ENCODE results near the gene PLRG1. TPM values are rescaled to one million over a fixed set of nuclear protein-coding genes. Genes with fewer than 3 reads are reported as not detected.
A peak's percentile ranks its signal among the peaks of the same experiment; 100 is the strongest.

Gene PLRG1
- total RNA-seq, 1 donor from 2014 or later, result 61.8 TPM

GRCh38 chr4:154519214-154519613 lies 31.0 kb downstream of the PLRG1 start:
- DNase-seq (ENCODE audit: low spot score), result no peak

- no peak for DNase-seq (ENCODE audit: low spot score)
These were observed 32.6 kb downstream of the PLRG1 start for GRCh38 chr4:154517591-154517990.

- DNase-seq (ENCODE audit: low spot score), result no peak
These were observed 33.7 kb downstream of the PLRG1 start for GRCh38 chr4:154516318-154517029.

DNA sequence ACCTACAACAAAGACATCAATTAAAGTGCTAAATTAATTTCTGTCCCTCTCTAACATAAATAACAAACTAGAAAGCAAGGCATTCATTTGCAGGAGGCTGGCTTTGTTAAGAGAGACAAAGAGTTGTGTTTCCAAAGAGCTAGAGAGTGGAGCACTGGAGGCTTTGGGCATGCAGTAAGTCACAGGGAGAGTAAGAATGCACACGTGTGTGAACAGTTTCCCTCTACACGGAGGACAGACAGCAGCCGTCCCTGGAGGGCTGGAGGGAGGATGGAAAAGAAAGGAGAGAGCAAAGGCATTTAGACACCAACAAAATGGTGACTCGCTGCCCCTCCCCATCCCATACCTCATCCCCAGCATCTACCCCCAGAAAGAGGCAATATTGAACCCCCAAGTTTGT lies 38.2 kb downstream of the PLRG1 start:
- DNase-seq (ENCODE audit: low spot score), result no peak

DNA sequence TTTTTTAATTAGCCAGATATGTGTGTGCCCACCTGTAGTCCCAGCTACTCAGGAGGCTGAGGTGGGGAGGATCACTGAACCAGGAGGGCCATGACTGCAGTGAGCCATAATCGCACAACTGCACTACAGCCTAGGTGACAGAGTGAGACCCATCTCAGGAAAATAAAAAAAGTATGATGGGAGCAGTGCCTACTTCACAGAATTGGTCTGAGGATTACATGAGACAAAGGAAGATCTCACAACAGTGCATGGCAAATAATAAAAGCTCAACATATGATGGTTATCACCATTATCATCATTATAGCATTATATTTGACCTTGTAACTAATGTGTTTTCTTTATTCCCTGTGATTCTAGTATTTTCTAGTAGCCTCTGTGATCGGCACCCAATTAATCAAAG lies 38.7 kb downstream of the PLRG1 start:
- no peak for DNase-seq (ENCODE audit: low spot score)

GRCh38 chr4:154507156-154507555 lies 43.0 kb downstream of the PLRG1 start:
- no peak for DNase-seq (ENCODE audit: low spot score)

DNA sequence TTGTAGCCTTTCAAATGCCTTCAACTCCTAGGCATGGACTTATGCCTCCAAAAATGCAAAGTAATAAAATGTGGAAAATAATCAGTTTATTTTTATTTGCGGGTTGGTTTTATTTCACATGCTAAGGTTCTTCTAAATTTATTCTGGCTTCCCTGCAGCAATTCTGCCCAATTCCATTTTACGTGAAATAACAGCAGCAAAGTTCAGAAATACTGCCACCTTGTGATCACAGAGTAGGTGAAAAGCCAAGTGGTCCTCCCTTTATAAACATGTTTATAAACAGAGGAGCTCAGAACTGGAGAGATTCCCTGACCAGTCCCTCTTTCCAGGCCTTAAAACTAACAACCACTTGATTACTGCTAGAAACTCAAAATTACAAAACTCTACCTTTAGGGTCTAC lies 43.9 kb downstream of the PLRG1 start:
- no peak for DNase-seq (ENCODE audit: low spot score)

DNA sequence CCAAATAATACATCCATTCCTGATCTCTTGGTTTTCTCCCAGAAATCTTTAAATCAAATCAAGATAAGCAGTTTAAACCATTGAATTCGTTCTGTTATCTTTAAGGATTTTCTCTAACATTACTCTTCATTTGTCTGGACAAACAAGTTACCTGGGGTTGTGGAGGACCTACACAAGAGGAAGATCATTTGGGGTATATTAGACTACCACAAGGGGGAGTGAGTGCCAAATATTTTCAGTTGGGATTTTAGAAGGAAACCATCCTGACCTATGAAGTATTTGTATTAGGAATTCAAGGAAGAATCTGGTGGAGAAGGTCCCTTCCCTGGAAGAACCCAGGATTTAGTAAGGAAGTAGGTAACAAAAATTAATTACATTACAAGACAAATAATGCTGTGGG lies 46.6 kb downstream of the PLRG1 start:
- DNase-seq (ENCODE audit: low spot score), result no peak

- no peak for DNase-seq (ENCODE audit: low spot score)
These were observed 48.1 kb downstream of the PLRG1 start for GRCh38 chr4:154502111-154502510.

DNA sequence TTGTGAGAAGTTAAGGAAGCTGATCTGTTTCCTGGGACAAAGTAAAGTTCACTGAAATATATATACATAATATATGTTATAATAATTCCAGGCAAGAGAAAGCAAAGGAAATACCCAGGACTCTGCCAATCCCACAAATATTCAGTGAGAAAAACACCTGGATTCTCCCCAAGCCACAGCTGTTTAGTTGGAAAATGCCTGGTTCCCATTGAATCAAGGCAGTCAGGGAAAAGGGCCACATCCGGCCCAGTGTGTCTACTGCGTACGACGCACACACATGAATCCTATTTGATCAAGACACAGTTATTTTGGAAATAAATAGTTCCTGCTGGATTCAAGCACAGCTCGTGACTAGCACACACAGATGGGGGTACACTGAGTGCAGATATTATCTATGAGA lies 52.3 kb downstream of the PLRG1 start:
- DNase-seq (ENCODE audit: low spot score), result no peak

- DNase-seq (ENCODE audit: low spot score), result no peak
These were observed 54.3 kb downstream of the PLRG1 start for GRCh38 chr4:154495867-154496266.

DNA sequence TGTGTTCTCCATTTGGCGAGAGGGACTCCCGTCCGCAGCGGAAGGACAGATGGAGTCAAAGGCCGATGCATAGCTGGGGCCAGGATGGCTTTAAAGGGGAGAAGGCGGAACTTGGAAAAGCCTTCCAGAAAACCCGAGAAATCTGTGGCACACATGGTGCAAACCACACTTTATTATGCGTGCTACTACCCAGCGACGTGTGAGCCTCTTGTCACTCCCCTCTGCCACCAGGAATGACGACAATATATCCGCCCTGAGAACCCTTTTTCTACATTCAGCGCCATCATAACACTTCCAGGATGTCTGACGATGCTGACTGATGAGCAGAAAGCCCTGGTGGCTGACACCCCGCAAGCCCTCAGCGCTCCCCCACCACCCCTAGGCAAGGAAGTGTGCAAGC lies 57.9 kb downstream of the PLRG1 start:
- no peak for DNase-seq (ENCODE audit: low spot score)

DNA sequence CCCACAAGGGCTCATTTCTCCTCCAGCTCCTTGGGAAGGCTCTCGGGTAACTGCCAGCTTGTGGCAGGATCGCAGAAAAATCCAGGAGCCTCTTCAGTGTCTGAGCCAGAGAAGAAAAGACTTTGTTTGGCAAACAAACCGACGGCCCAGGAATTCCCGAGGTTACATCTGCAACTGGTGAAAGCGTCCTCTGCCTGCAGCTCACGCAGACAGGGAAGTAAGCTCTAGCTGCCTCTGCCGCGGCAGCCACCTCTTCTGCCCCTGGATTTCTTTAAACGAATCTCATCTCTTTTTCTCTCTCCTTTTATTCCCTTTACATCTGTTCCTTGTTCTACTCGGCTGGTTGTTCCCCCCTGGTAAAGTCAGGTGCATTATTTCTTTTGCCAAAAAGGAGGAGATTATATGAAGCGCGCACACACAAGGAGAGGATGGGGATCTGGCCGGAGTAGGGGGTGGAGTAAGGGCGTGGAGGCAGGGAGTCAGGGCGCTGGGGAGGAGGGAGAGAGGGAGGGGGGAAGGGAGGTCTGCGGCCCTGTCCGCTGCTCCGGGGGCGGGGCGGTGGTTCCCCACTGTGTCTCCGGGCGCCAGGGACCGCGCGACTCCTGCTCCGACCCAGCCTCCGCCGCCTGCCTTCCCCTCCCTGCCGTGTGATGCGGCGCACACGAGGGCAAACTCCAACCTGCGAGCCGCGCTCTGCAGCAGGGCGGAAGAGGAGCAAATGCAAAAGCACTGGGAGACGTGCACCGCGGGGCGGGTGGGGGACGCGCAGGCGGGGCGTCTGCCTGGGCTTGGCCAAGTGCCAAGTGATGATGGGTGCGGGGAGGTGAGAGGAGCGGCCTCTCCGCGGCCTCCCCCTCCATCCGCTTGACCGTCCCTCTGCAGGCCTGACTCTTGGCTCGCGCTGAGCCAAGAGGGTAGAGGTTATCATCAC lies 58.6 kb downstream of the PLRG1 start, which contains the start of gene DCHS2:
DCHS2 (minus strand) TSS at position 459 of the 931 bp plus-strand sequence; CDS start at position 15, 444 bp downstream.
- peak; percentile 70 for DNase-seq (ENCODE audit: low spot score)

- DNase-seq (ENCODE audit: low spot score), result no peak
These were observed 59.4 kb downstream of the PLRG1 start for GRCh38 chr4:154490583-154491340.

DNA sequence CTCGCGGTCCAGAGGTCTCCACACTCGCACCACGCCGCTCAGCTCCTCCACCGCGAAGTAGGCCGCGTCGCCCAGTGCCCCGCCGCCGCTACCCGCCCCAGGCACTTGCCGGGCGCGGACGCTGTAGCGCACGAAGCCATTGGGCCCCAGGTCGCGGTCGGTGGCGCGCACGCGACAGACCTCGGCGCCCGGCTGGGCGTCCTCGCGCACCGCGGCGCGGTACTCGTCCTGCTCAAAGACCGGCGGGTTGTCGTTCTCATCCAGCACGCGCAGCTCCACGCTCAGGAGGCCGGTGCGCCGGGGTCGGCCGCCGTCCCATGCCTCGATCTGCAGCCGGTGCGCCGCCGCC lies 60.0 kb downstream of the PLRG1 start:
- no peak for DNase-seq (ENCODE audit: low spot score)

- DNase-seq (ENCODE audit: low spot score), result no peak
These were observed 60.5 kb downstream of the PLRG1 start for GRCh38 chr4:154489558-154490233.

GRCh38 chr4:154487145-154487544 lies 63.1 kb downstream of the PLRG1 start:
- no peak for DNase-seq (ENCODE audit: low spot score)

- DNase-seq (ENCODE audit: low spot score), result no peak
These were observed 65.0 kb downstream of the PLRG1 start for GRCh38 chr4:154485127-154485773.

Data from mucosa of gallbladder (tissue), 1 donor.